SK-N-MC (cell line): ENCODE data around the gene SH3BP5.

ENCODE experiments used
- DNase-seq: peaks from one replicate; pipeline ENCODE4 v3.0.0-alpha.2; 2011; ENCODE audit warnings: low read depth, low spot score
- H3K27ac ChIP-seq: fragments of 200-600 bp; sonication (generic); 2 replicates; pipeline ENCODE4 v1.5.1; 2016; ENCODE audit warnings: mixed run types
- H3K36me3 ChIP-seq: fragments of 200-600 bp; sonication (generic); 2 replicates; pipeline ENCODE4 v1.6.1; 2017; ENCODE audit warnings: antibody characterized with exemption, low read length, mixed read lengths; ENCODE audit not compliant: insufficient read depth
- H3K4me3 ChIP-seq: fragments of 200-600 bp; sonication (generic); 2 replicates; pipeline ENCODE4 v1.5.1; 2016
- H3K9ac ChIP-seq: fragments of 200-600 bp; sonication (generic); 2 replicates; pipeline ENCODE4 v1.8.0; 2017; ENCODE audit warnings: mixed run types, mixed read lengths; ENCODE audit not compliant: insufficient read length
- H3K9me3 ChIP-seq: fragments of 200-600 bp; sonication (generic); 2 replicates; pipeline ENCODE4 v1.6.1; 2017; ENCODE audit warnings: low read depth, mild to moderate bottlenecking, antibody characterized with exemption, low read length, moderate library complexity, mixed read lengths
- EZH2 ChIP-seq: fragments of 200-600 bp; sonication (generic); IDR thresholded peaks from one replicate; pipeline ENCODE4 v1.6.1; 2017; ENCODE audit warnings: antibody characterized with exemption
- FOXP2 ChIP-seq: optimal IDR thresholded peaks from 2 replicates; pipeline ENCODE3; 2011; ENCODE audit warnings: mild to moderate bottlenecking, moderate library complexity; ENCODE audit not compliant: insufficient read depth; ENCODE audit errors: extremely low read length, control extremely low read depth
- POLR2AphosphoS5 ChIP-seq: IDR thresholded peaks from 2 replicates; pipeline ENCODE4 v1.6.1; 2012; ENCODE audit warnings: mild to moderate bottlenecking, low read depth, low read length, borderline replicate concordance

SH3BP5 gene

GRCh38 chr3:15265655-15266509 lies 66.5 kb downstream of the SH3BP5 start:
- no peak overlapping the region for H3K4me3 ChIP-seq
- H3K27ac ChIP-seq: no peak overlapping the region
- no peak for DNase-seq
- H3K36me3 ChIP-seq: no peaks in the 10 kb centered on the region
- no peak overlapping the region for H3K9ac ChIP-seq
- TF ChIP-seq POLR2AphosphoS5 (no peak), EZH2 (no peak), FOXP2 (no peak)
- H3K9me3 ChIP-seq: no peaks in the 10 kb centered on the region

- H3K4me3 ChIP-seq: no peak overlapping the region
- H3K36me3 ChIP-seq: no peaks in the 10 kb centered on the region
- no peak for DNase-seq
- H3K27ac ChIP-seq: no peak overlapping the region
- H3K9ac ChIP-seq: no peak overlapping the region
- TF ChIP-seq EZH2: no peak
- no peak for TF ChIP-seq POLR2AphosphoS5
- TF ChIP-seq FOXP2: no peak
- no peaks in the 10 kb centered on the region for H3K9me3 ChIP-seq
Observed at GRCh38 chr3:15264486-15264885, 67.9 kb downstream of the SH3BP5 start.

DNA sequence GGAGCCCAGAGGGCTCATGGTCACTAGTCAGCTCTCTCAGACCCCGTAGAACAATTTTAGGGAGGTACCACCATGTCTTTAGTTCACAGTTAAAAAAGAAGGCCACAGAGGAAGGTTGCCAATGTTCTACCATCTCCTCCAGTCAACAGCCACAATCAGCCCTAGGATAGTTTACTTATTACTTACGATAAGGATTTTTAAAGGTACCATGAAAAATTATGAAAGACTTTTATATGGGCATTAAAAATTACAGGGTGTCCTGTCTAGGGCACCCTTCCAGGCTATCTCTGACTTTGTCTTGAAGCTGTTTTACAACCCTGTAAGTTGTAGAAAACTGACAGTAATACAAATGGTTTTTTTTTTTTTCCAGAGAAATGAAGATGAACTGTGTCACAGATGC lies 68.5 kb downstream of the SH3BP5 start:
- H3K27ac ChIP-seq: no peak overlapping the region
- DNase-seq: no peak
- TF ChIP-seq EZH2 (no peak), FOXP2 (no peak), POLR2AphosphoS5 (no peak)
- H3K9me3 ChIP-seq: no peaks in the 10 kb centered on the region
- no peak overlapping the region for H3K4me3 ChIP-seq
- no peak overlapping the region for H3K9ac ChIP-seq
- no peaks in the 10 kb centered on the region for H3K36me3 ChIP-seq

- Histone ChIP-seq H3K9ac (no peak overlapping the region), H3K27ac (no peak overlapping the region), H3K4me3 (no peak overlapping the region), H3K9me3 (no peaks in the 10 kb centered on the region), H3K36me3 (no peaks in the 10 kb centered on the region)
- no peak for DNase-seq
- TF ChIP-seq POLR2AphosphoS5 (no peak), EZH2 (no peak), FOXP2 (no peak)
Observed at GRCh38 chr3:15263120-15263519, 69.3 kb downstream of the SH3BP5 start.

DNA sequence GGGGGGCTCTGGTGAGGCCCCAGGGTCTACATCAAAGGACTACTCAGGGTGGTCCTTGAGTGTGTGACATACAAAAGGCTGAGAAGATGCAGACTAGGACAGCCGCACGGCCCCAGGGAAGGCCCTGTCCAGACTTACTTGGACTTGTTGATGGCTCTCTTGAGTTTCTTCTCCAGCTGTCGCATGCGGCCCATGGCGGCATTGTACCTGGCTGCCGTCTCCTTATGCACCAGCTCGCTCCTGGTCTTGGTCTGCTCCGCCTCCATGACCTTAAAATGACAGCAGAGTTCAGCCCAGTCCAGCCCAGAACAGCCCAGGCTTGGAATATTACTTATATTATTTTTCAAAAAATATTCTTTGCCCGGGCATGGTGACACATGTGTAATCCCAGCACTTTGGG lies 70.4 kb downstream of the SH3BP5 start:
- no peak overlapping the region for H3K4me3 ChIP-seq
- H3K27ac ChIP-seq: no peak overlapping the region
- no peak overlapping the region for H3K9ac ChIP-seq
- H3K9me3 ChIP-seq: no peaks in the 10 kb centered on the region
- no peak for DNase-seq
- no peaks in the 10 kb centered on the region for H3K36me3 ChIP-seq
- no peak for TF ChIP-seq FOXP2
- TF ChIP-seq POLR2AphosphoS5: no peak
- TF ChIP-seq EZH2: no peak

DNA sequence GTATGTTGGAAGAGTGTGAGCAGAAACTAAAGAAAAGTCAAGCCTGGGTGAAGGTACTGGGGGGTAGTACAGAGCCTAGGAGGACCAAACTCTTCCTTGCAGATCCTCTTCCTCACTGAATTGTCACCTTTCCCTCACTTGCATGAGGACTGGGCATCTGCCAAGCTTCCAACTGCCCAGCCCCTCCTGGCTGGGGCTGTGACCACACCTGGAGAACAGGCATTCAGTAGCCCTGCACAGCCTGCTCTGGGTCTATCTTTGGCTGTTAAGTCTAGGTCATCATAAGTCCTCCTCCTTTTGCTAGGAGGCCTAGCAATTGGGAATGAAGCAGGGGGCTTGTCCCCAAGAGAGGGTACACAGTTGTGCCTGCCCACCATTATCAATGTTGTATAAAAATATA lies 71.1 kb downstream of the SH3BP5 start:
- Histone ChIP-seq H3K36me3 (no peaks in the 10 kb centered on the region), H3K27ac (no peak overlapping the region)
- no peak for DNase-seq

DNA sequence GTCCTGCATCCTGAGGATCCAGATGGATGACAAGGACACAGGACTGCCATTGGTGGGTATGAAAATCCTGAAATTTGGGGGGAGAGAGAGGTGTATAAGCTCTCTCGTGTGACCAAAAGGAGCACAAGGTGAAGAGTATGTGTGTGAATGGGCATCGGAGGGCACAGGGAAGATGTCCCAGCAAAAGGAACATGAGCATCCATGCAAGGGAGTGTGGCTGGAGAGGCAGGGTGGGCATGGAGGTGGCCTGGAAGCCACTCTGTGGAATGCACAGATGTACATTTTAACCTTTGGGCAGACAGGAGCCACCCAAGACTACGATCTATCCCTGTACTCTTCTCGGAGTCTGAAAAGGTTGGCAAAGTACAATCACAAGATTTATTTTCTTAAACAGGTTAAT lies 71.9 kb downstream of the SH3BP5 start:
- H3K36me3 ChIP-seq: no peaks in the 10 kb centered on the region; the same call in 1 of the 2 replicates

More for the DNA sequence above, 71.1 kb downstream of the SH3BP5 start:
- TF ChIP-seq POLR2AphosphoS5: no peak
- TF ChIP-seq FOXP2: no peak
- TF ChIP-seq EZH2: no peak
- Histone ChIP-seq H3K9ac (no peak overlapping the region), H3K9me3 (no peaks in the 10 kb centered on the region), H3K4me3 (no peak overlapping the region)

DNA sequence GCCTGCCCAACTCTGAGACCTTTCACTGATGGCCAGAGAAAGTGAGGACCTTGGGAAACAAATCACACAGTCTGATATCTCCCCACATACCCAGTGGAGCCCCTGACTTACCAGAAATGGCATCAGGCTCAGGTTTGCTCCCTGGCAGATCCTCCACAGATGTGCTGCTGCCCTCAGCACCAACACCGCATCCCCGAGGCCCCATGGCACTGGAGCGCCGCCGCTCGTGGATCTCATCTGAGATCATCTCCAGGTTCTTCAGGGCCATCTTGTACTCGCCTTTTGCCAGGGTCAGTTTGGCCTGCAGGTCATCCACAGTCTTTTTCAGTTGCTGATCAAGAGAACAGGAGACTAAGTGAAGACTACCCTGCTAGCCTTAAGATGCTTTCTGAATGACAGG lies 73.7 kb downstream of the SH3BP5 start:
- TF ChIP-seq FOXP2 (no peak), POLR2AphosphoS5 (no peak), EZH2 (no peak)
- Histone ChIP-seq H3K4me3 (no peak overlapping the region), H3K27ac (no peak overlapping the region), H3K9ac (no peak overlapping the region), H3K36me3 (no peaks in the 10 kb centered on the region; the same call in 1 of the 2 replicates), H3K9me3 (no peaks in the 10 kb centered on the region)
- DNase-seq: no peak

More for the DNA sequence above, 71.9 kb downstream of the SH3BP5 start:
- TF ChIP-seq FOXP2 (no peak), POLR2AphosphoS5 (no peak), EZH2 (no peak)
- Histone ChIP-seq H3K4me3 (no peak overlapping the region), H3K9ac (no peak overlapping the region), H3K27ac (no peak overlapping the region), H3K9me3 (no peaks in the 10 kb centered on the region)
- no peak for DNase-seq
